Common myeloid progenitor, CD34-positive (primary cell): ENCODE results near the gene ELOVL6.

ENCODE experiments used
- CTCF ChIA-PET: fragments of 350-600 bp; sonication (Branson Sonifier 250); formaldehyde crosslinking; loops from one replicate; lab custom pipeline; 2021; ENCODE audit warnings: antibody characterized with exemption; lab: Charles Lee
- POLR2A ChIA-PET: fragments of 350-600 bp; sonication (Branson Sonifier 250); formaldehyde crosslinking; loops from one replicate; lab custom pipeline; 2021; ENCODE audit warnings: antibody characterized with exemption; lab: Charles Lee
- DNase-seq, 3 donors: peaks; one replicate each; pipeline versions ENCODE4 v3.0.0 to v3.0.0-alpha.2; 2013
- H3K27ac ChIP-seq, 2 experiments: 1 replicate in 1 of 2; 2 replicates in 1 of 2; pipeline ENCODE4 v1.7.0; 2013; ENCODE audit warnings: inconsistent platforms in 2 of 2, low read length in 2 of 2, mild to moderate bottlenecking in 2 of 2, low read depth in 1 of 2, moderate library complexity in 1 of 2; ENCODE audit not compliant: severe bottlenecking in 2 of 2, insufficient read depth in 1 of 2, poor library complexity in 1 of 2
- H3K27me3 ChIP-seq, 5 experiments: replicated peaks in 2 of 5; 1 replicate in 3 of 5; 2 replicates in 2 of 5; pipeline versions ENCODE4 v1.6.1 to v1.7.0; 2013; ENCODE audit warnings: low read length in 4 of 5, mild to moderate bottlenecking in 2 of 5, moderate library complexity in 2 of 5, inconsistent platforms in 1 of 5; ENCODE audit not compliant: insufficient read depth in 5 of 5, control insufficient read depth in 4 of 5
- H3K36me3 ChIP-seq, 4 experiments: 1 replicate in 2 of 4; 2 replicates in 2 of 4; pipeline versions ENCODE4 v1.6.1 to v1.7.0; 2013; ENCODE audit warnings: low read length in 3 of 4, control low read depth in 1 of 4, mild to moderate bottlenecking in 1 of 4; ENCODE audit not compliant: control insufficient read depth in 4 of 4, insufficient read depth in 4 of 4
- H3K4me1 ChIP-seq, 4 experiments: 1 replicate in 3 of 4; 2 replicates in 1 of 4; pipeline versions ENCODE4 v1.6.1 to v1.7.1; 2013; ENCODE audit warnings: low read length in 3 of 4, mild to moderate bottlenecking in 3 of 4, control low read depth in 1 of 4, inconsistent platforms in 1 of 4, moderate library complexity in 1 of 4; ENCODE audit not compliant: control insufficient read depth in 4 of 4, insufficient read depth in 4 of 4; ENCODE audit errors: control extremely low read depth in 1 of 4
- H3K4me3 ChIP-seq, 7 experiments: 1 replicate in 4 of 7; 2 replicates in 3 of 7; pipeline versions ENCODE4 v1.5.1 to v1.7.0; 2013; ENCODE audit warnings: mild to moderate bottlenecking in 7 of 7, low read length in 6 of 7, moderate library complexity in 6 of 7, inconsistent platforms in 2 of 7, low read depth in 2 of 7, control low read depth in 1 of 7; ENCODE audit not compliant: insufficient read depth in 4 of 7, control insufficient read depth in 1 of 7; ENCODE audit errors: extremely low read depth in 1 of 7
- H3K9me3 ChIP-seq, 5 experiments: 1 replicate in 4 of 5; 2 replicates in 1 of 5; pipeline versions ENCODE4 v1.6.1 to v1.7.1; 2013; ENCODE audit warnings: low read length in 4 of 5, mild to moderate bottlenecking in 2 of 5, inconsistent platforms in 1 of 5, low read depth in 1 of 5, moderate library complexity in 1 of 5; ENCODE audit not compliant: control insufficient read depth in 4 of 5, insufficient read depth in 2 of 5; ENCODE audit errors: control extremely low read depth in 1 of 5
- WGBS: methylation state at CpG from one replicate; pipeline ENCODE4 v1.1.5; 2013; ENCODE audit not compliant: insufficient coverage; 5-methylcytosine and 5-hydroxymethylcytosine counted together

Gene ELOVL6

DNA sequence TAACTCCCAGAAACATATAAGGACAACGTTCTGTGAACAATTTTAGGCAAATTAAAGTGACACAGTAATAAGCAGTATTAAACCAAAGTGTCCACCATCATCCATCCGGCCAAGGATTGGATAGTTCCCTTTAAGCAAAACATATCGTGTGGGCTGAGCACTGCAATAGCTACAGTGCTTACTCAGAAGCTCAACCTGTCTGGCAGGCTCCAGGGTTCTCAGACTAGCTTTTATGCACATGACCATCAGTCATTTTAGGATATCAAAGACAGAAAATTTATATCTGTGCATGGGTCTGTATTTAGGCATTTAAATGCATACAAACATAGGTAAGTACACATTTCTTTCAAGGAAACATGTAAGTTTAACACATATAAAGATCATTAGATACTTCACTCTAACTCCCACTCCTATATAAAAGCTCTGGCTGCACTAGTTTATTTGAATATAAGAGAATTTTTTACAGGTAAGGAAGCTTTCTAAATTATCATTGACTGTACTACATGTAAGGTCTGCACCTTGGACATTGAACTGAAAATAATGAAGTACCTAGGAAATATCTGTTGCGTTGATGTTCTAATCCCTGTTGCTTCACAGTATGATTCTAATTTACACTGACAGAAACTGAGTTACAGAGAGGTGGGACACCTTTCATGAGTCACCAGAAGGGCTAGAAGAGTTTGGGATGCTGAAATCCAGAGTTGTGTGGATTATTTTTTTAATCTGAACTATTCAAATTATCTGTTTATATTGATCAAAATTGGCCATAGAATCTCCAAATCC lies 67.6 kb downstream of the ELOVL6 start:
- Histone ChIP-seq H3K4me3 (no peak overlapping the region), H3K27me3 (no peaks in the 10 kb centered on the region), H3K4me1 (no peaks in the 10 kb centered on the region), H3K36me3 (peaks cover 0 to 9% (median 2%) of the 10 kb centered on the region in 4 experiments), H3K9me3 (no peaks in the 10 kb centered on the region), H3K27ac (no peak overlapping the region)
- WGBS = 98% methylated on average over 4 of the region's 4 CpGs
- DNase-seq = no peak
- POLR2A ChIA-PET = no interaction called here
- CTCF ChIA-PET = interaction anchor here (0.6 to 2.4 kb wide), 3 partner anchors 9 to 80 kb away, joined by 3 to 8 read pairs (median 5); no protein-coding TSS in a partner anchor

DNA sequence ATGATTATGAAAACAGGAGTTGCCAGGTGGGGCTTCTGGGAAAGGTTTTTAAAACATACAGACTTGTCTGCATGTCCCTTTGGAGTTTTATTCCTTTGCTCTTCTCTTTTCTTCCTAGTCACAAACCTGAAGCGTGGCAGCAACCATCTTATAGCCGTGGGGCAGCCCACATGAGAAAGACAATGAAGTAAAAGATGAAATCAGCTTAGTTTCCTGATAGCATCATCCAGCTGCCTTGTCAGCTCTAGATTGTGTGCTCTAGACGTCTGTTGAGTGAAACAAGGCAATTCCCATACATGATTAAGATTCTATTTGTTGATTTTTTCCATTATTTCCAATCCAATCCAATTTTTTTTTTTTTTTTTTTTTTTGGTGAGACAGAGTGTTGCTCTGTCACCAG lies 68.9 kb downstream of the ELOVL6 start:
- ChIA-PET CTCF (interaction anchor here (1.1 to 2.4 kb wide), 3 partner anchors 10 to 79 kb away, joined by 3 to 8 read pairs (median 5); no protein-coding TSS in a partner anchor), POLR2A (no interaction called here)
- Histone ChIP-seq H3K9me3 (no peaks in the 10 kb centered on the region), H3K4me1 (no peaks in the 10 kb centered on the region), H3K27ac (no peak overlapping the region), H3K36me3 (peaks cover 0 to 9% (median 2%) of the 10 kb centered on the region in 4 experiments), H3K4me3 (no peak overlapping the region), H3K27me3 (no peaks in the 10 kb centered on the region)
- WGBS = 100% methylated on average over 2 of the region's 3 CpGs
- DNase-seq = no peak

DNA sequence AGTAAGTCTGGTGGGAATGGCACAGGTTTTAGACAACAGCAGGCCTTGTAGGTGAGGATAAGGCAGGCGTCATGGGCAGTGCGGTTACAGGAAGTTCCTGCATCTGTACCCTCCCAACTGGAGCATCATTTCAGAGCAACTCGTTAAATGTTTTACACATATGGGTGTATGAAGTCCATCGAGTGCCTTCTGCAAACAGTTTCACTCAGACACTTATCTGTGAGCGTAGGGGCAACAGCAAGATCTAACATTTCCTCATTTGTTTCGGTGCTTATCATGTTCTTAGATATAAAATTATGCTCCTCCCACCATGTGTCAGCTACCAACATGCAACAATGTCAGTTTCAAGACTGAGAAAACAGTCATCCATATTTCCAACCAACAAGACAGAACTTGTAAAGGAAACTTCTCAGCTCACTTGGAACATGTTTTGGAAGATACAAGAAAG lies 69.9 kb downstream of the ELOVL6 start:
- no peaks in the 10 kb centered on the region for H3K9me3 ChIP-seq
- no peak overlapping the region for H3K4me3 ChIP-seq
- DNase-seq = peak in 2 of 3 donors; percentile 21 to 42
- no peaks in the 10 kb centered on the region for H3K27me3 ChIP-seq
- no peak overlapping the region for H3K27ac ChIP-seq
- whole genome bisulfite sequencing = 94% methylated on average over 5 of the region's 6 CpGs
- POLR2A ChIA-PET = no interaction called here
- H3K4me1 ChIP-seq = no peaks in the 10 kb centered on the region
- H3K36me3 ChIP-seq = peaks cover 0 to 7% (median 0%) of the 10 kb centered on the region in 4 experiments
- CTCF ChIA-PET = interaction anchor here (0.8 to 2.4 kb wide), 3 partner anchors 11 to 78 kb away, joined by 3 to 8 read pairs (median 5); no protein-coding TSS in a partner anchor

DNA sequence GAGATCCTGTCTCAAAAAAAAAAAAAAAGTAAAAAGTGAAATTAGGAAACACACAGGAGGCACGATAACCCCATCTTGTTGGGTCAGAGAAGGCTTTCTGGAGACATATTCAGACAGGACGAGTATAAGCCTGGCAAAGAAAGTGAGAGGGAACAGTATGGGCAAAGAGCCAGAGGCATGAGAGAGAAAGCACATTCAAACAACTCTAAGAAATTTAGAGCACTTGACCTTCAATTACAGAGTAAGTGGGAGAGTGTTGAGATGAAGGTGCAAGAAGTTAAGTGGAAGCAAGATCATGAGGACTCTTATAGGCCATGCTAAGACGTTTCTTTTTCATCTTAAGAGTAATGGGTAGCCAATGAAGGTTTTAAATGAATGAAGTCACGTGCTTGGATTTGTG lies 70.4 kb downstream of the ELOVL6 start:
- no peak for DNase-seq
- Histone ChIP-seq H3K4me3 (no peak overlapping the region), H3K4me1 (no peaks in the 10 kb centered on the region), H3K9me3 (no peaks in the 10 kb centered on the region), H3K27me3 (no peaks in the 10 kb centered on the region), H3K27ac (no peak overlapping the region), H3K36me3 (peaks cover 0 to 7% (median 0%) of the 10 kb centered on the region in 4 experiments)
- CTCF ChIA-PET = no interaction called here
- POLR2A ChIA-PET = no interaction called here
- 100% methylated on average over 3 of the region's 4 CpGs for WGBS

DNA sequence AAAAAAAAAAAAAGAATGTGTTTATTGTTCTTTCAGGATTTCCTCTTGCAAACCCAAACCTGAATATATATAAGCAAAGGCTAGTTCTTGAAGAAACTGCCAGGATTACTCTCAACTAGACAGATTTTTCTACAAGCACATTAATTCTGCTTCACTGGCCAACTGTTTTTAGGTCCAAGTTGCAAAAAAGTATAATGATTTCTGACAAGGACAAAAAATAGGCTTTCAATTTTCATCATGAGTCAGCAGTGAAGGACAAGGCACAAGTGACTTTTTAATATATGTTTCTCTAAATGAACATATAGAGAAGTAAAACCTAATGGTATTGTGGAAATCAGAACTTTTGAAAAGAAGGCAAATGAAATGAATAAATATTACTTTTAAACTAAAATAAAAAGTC lies 73.7 kb downstream of the ELOVL6 start:
- CTCF ChIA-PET = no interaction called here
- Histone ChIP-seq H3K4me1 (peaks cover 0 to 4% (median 2%) of the 10 kb centered on the region in 4 experiments), H3K36me3 (peaks cover 0 to 8% (median 0%) of the 10 kb centered on the region in 4 experiments), H3K4me3 (no peak overlapping the region), H3K27ac (no peak overlapping the region), H3K27me3 (no peaks in the 10 kb centered on the region), H3K9me3 (no peaks in the 10 kb centered on the region)
- POLR2A ChIA-PET = no interaction called here
- DNase-seq = no peak

DNA sequence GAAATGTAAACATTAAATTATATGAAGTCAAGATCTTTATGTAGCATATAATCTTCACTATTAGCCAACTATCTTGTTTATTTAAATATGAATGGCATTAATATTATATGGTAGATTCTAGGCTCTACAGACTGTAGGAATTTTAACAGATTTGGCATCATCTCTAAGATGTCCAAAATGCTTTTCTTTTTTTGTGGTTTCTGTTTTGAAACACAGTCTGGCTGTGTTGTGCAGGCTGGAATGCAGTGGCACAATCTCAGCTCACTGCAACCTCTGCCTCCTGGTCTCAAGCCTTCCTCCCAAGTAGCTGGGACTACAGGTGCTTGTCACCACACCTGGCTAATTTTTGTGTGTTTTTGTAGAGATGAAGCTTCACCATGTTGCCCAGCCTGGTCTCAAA lies 76.2 kb downstream of the ELOVL6 start:
- POLR2A ChIA-PET = no interaction called here
- CTCF ChIA-PET = interaction anchor here (1.0 kb wide), 1 partner anchor 116 kb away, joined by 3 read pairs; no protein-coding TSS in a partner anchor
- Histone ChIP-seq H3K4me1 (peaks cover 0 to 12% (median 8%) of the 10 kb centered on the region in 4 experiments), H3K4me3 (no peak overlapping the region), H3K27me3 (no peaks in the 10 kb centered on the region), H3K36me3 (peaks cover 0 to 8% (median 0%) of the 10 kb centered on the region in 4 experiments), H3K9me3 (no peaks in the 10 kb centered on the region), H3K27ac (no peak overlapping the region)
- no peak for DNase-seq

DNA sequence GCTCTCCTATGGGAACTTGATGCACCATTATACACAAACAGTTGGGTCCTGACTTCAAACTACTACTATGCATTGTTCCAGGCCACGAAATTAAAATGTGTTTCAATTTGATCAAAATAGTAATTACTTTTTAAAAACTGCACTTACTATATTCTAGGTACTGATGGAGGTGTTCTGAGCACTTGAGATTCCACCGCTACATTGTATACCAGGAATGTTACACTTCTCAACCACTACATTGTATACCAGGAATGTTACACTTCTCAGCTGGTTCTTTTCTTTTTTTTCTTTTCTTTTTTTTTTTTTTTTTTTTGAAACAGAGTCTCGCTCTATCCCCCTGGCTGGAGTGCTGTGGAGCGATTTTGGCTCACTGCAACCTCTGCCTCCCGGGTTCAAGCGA lies 77.9 kb downstream of the ELOVL6 start:
- no peak for DNase-seq
- Histone ChIP-seq H3K9me3 (no peaks in the 10 kb centered on the region), H3K27me3 (no peaks in the 10 kb centered on the region), H3K36me3 (peaks cover 0 to 5% (median 0%) of the 10 kb centered on the region in 4 experiments), H3K27ac (no peak overlapping the region), H3K4me3 (no peak overlapping the region), H3K4me1 (peaks cover 5 to 23% (median 12%) of the 10 kb centered on the region in 4 experiments)
- WGBS = no CpG with 5 or more reads among the region's 6 CpGs
- ChIA-PET POLR2A (no interaction called here), CTCF (interaction anchor here (0.8 kb wide), 1 partner anchor 14 kb away, joined by 4 read pairs; no protein-coding TSS in a partner anchor)
